Non-pigmented ciliary epithelial cell (primary cell): ENCODE measurements around the gene CD68.

Experiments
- DNase-seq: peaks from one replicate; pipeline ENCODE4 v3.0.0-alpha.2; 2010; ENCODE audit warnings: low read depth

CD68 gene

GRCh38 chr17:7579001-7579833 lies at the start of gene CD68:
Gene CD68 (plus strand): TSS chr17:7579638. CDS start chr17:7579678, 40 bp downstream.
- no peak for DNase-seq

- DNase-seq: no peak
Measured at GRCh38 chr17:7530023-7530900, 49.2 kb upstream of the CD68 start.

DNA sequence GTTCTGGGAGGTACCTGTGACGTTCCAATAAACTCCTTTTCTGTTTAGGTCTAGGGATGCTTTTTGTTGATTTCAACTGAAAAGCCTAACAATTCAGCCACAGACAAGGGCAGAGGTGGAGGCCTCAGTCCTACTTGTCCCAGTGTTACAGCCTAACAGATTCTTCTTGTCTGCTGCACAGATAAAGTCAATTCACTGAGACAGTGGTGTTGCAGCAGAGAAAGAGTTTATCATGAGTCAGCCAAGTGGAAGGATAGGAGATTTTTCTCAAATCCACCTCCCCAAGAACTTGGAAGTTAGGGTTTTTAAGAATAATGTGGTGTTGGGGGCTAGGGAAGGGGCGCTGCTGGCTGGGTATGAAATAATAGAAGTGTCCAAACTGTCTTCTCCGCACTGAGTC lies 41.4 kb upstream of the CD68 start:
- DNase-seq: no peak

- DNase-seq: no peak
Measured at GRCh38 chr17:7538891-7539545, 40.4 kb upstream of the CD68 start.

GRCh38 chr17:7541074-7541621 lies 38.3 kb upstream of the CD68 start:
- DNase-seq: no peak

DNA sequence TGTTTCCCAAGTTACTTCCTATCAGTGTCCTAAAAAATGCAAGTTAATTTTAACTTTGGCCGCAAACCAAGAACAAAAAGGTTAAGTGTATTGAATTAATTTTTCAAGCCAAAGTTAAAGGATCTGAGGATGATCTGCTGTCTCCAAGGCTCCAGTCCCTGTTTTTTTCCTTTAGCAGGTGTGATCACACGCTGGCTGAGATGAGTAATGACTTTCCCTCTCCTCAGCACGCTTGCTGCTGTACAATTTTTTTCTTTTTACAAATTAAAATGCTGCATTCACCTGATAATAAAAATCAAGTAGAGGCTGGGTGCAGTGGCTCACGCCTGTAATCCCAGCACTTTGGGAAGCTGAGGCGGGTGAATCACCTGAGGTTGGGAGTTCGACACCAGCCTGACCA lies 34.5 kb upstream of the CD68 start:
- no peak for DNase-seq

GRCh38 chr17:7548585-7549400 lies 30.6 kb upstream of the CD68 start, which contains the start of gene TNFSF12:
Gene TNFSF12 (plus strand): TSS chr17:7549058. CDS start chr17:7549154, 96 bp downstream.
- DNase-seq: no peak

DNA sequence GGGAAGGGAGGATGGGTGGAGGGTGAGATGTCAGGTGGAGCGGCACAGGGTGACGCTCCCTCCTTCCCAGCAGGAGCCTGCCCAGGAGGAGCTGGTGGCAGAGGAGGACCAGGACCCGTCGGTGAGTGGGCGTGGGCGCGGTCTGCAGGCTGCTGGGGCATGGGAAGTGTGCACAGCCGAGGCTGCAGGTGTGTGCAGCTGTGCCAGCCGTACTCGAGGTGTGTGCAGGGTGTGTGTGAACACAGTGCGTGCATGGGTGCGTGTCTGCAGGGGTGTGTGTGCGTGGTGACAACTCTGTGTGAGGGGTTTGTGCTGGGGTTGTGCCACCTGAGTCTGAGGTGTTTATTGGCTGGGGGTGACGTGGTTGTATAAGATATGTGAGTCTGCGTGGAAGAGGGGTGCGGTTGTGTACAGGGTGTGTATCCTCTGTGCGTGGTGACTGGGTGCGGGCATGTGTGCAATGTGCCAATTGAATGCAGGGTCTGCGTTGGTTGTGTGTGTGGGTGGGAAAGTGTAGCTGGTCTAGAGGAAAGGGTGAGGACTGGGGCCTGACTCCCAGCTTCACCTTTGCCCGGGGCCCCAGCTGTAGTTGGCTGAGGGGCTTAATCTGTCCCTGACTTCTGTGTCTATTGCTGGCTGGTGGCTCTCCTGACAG lies 29.9 kb upstream of the CD68 start:
- DNase-seq: no peak

- no peak for DNase-seq
Measured at GRCh38 chr17:7550344-7550743, 29.1 kb upstream of the CD68 start.

DNA sequence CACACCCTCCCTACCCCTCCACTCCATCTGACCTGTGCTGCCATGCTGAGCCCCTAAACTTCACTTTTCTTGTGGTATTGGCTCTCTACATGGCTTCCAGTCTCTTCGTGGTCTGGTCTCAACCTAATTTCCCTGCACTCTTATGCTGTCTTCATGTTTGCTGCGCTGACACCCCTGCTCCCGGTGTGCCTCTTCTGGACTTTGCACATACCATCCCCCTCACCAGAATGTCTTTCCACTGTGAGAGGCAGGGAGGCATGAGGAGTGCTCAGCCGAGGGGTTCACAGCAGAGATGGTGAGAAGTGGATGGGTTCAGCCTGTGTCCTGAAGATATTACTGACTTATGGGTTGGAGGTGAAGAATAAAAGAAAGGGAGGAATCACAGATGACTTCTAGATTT lies 28.0 kb upstream of the CD68 start:
- no peak for DNase-seq

GRCh38 chr17:7552621-7553051 lies 26.8 kb upstream of the CD68 start:
- DNase-seq: no peak

- no peak for DNase-seq
Measured at GRCh38 chr17:7553356-7553755, 26.1 kb upstream of the CD68 start.

GRCh38 chr17:7555320-7555948 lies 24.0 kb upstream of the CD68 start:
- no peak for DNase-seq

- no peak for DNase-seq
Measured at GRCh38 chr17:7556627-7557026, 22.8 kb upstream of the CD68 start.

- DNase-seq: no peak
Measured at GRCh38 chr17:7557147-7557764, 22.2 kb upstream of the CD68 start.

DNA sequence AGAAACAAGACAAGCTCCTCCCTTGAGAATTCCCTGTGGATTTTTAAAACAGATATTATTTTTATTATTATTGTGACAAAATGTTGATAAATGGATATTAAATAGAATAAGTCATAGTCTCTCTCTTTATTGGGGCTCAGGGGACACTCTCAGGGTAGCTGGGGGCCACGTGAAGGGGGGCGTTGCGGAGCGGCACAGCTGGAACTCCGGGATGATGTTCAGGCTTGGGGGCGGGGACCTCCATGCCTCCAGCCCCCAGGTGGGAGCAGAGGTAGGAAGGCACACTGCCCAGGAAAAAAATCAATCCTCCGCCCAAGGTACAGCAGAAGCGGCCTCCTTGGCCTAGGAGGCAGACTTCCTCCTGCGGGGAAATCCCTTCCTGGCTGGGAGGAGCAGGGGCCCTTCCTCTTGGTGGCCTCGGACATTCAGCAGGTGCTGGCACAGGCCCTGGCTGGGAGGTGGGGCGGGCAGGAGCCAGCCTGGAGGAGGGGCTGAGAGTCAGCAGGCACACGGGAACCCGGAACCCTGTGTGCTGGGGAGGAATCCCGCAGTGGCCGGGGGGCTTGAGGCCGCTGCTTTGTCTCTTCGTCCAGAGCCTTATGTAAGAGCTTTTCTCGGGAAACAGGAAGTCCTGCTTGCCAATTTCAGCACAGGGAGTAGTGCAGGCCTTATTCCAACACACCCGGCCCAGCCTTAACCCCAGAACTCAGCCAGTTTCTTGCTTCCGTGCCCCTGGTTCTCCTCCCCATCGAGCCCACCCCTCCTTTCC lies 21.5 kb upstream of the CD68 start:
- no peak for DNase-seq

GRCh38 chr17:7558544-7559319 lies 20.7 kb upstream of the CD68 start, which contains the start of gene TNFSF13:
Gene TNFSF13 (plus strand): TSS chr17:7558750. CDS start chr17:7559040, 290 bp downstream.
- no peak for DNase-seq
